ENCODE results near the gene SLC25A44.

SLC25A44 gene

GRCh38 chr1:156177919-156178654 is 15.8 kb upstream of the SLC25A44 start:
- no peak for TF ChIP-seq GATA2 (IDR thresholded peaks at IDR 0.05; ENCODE audit: low read depth, low read length)
- no peak for TF ChIP-seq GATA3 (IDR thresholded peaks at IDR 0.05; ENCODE audit: low read depth, low read length)

- no peak for TF ChIP-seq GATA2 (IDR thresholded peaks at IDR 0.05; ENCODE audit: low read depth, low read length)
- no peak for TF ChIP-seq GATA3 (IDR thresholded peaks at IDR 0.05; ENCODE audit: low read depth, low read length)
Observed at GRCh38 chr1:156180471-156180870, 13.4 kb upstream of the SLC25A44 start.

- TF ChIP-seq GATA2 (IDR thresholded peaks at IDR 0.05; ENCODE audit: low read depth, low read length), result no peak
- no peak for TF ChIP-seq GATA3 (IDR thresholded peaks at IDR 0.05; ENCODE audit: low read depth, low read length)
Observed at GRCh38 chr1:156191292-156191964, 2.5 kb upstream of the SLC25A44 start.

- TF ChIP-seq GATA3 (IDR thresholded peaks at IDR 0.05; ENCODE audit: low read depth, low read length), result no peak
- no peak for TF ChIP-seq GATA2 (IDR thresholded peaks at IDR 0.05; ENCODE audit: low read depth, low read length)
Observed at GRCh38 chr1:156193208-156193487, 756 bp upstream of the SLC25A44 start.

- TF ChIP-seq GATA2 (IDR thresholded peaks at IDR 0.05; ENCODE audit: low read depth, low read length) (no peak), GATA3 (IDR thresholded peaks at IDR 0.05; ENCODE audit: low read depth, low read length) (no peak)
Observed at GRCh38 chr1:156194300-156194652, 372 bp downstream of the SLC25A44 start.

GRCh38 chr1:156195853-156196252 is 1.9 kb downstream of the SLC25A44 start:
- TF ChIP-seq GATA3 (IDR thresholded peaks at IDR 0.05; ENCODE audit: low read depth, low read length), result no peak
- no peak for TF ChIP-seq GATA2 (IDR thresholded peaks at IDR 0.05; ENCODE audit: low read depth, low read length)

- TF ChIP-seq GATA2 (IDR thresholded peaks at IDR 0.05; ENCODE audit: low read depth, low read length), result no peak
- no peak for TF ChIP-seq GATA3 (IDR thresholded peaks at IDR 0.05; ENCODE audit: low read depth, low read length)
Observed at GRCh38 chr1:156196445-156196844, 2.5 kb downstream of the SLC25A44 start.

GRCh38 chr1:156198831-156199349 is 5.0 kb downstream of the SLC25A44 start:
- no peak for TF ChIP-seq GATA2 (IDR thresholded peaks at IDR 0.05; ENCODE audit: low read depth, low read length)
- TF ChIP-seq GATA3 (IDR thresholded peaks at IDR 0.05; ENCODE audit: low read depth, low read length), result no peak

- TF ChIP-seq GATA2 (IDR thresholded peaks at IDR 0.05; ENCODE audit: low read depth, low read length), result no peak
- no peak for TF ChIP-seq GATA3 (IDR thresholded peaks at IDR 0.05; ENCODE audit: low read depth, low read length)
Observed at GRCh38 chr1:156200044-156200443, 6.1 kb downstream of the SLC25A44 start.

- no peak for TF ChIP-seq GATA2 (IDR thresholded peaks at IDR 0.05; ENCODE audit: low read depth, low read length)
- no peak for TF ChIP-seq GATA3 (IDR thresholded peaks at IDR 0.05; ENCODE audit: low read depth, low read length)
Observed at GRCh38 chr1:156203331-156203730, 9.4 kb downstream of the SLC25A44 start.

GRCh38 chr1:156204686-156205085 is 10.8 kb downstream of the SLC25A44 start:
- TF ChIP-seq GATA2 (IDR thresholded peaks at IDR 0.05; ENCODE audit: low read depth, low read length) (no peak), GATA3 (IDR thresholded peaks at IDR 0.05; ENCODE audit: low read depth, low read length) (no peak)

GRCh38 chr1:156211243-156211642 is 17.3 kb downstream of the SLC25A44 start:
- TF ChIP-seq GATA2 (IDR thresholded peaks at IDR 0.05; ENCODE audit: low read depth, low read length), result no peak
- no peak for TF ChIP-seq GATA3 (IDR thresholded peaks at IDR 0.05; ENCODE audit: low read depth, low read length)

- TF ChIP-seq GATA3 (IDR thresholded peaks at IDR 0.05; ENCODE audit: low read depth, low read length) (no peak), GATA2 (IDR thresholded peaks at IDR 0.05; ENCODE audit: low read depth, low read length) (no peak)
Observed at GRCh38 chr1:156212130-156212529, 18.2 kb downstream of the SLC25A44 start.

- TF ChIP-seq GATA2 (IDR thresholded peaks at IDR 0.05; ENCODE audit: low read depth, low read length), result no peak; the same call in 1 of the 2 replicates
- no peak for TF ChIP-seq GATA3 (IDR thresholded peaks at IDR 0.05; ENCODE audit: low read depth, low read length)
Observed at GRCh38 chr1:156212833-156213643, 19.1 kb downstream of the SLC25A44 start, which contains the start of gene PMF1. TSS of gene PMF1 (plus strand) at chr1:156213007. CDS start at chr1:156213016, 9 bp downstream.

All from SH-SY5Y (cell line).